CD4-positive, alpha-beta T cell treated with Interleukin-6 at 100 ng/mL for 8 hours (primary cell): ENCODE measurements around the gene OTOGL.
"Not testable (repeated sequence)": the region's sequence is repeated elsewhere in the genome, so short reads cannot be mapped to it uniquely, and the experiment has no call there.

ENCODE experiments used
- DNase-seq: peaks from one replicate; pipeline ENCODE4 v3.0.0-alpha.2; 2020; ENCODE audit warnings: mixed read lengths, low spot score

The OTOGL gene

DNA sequence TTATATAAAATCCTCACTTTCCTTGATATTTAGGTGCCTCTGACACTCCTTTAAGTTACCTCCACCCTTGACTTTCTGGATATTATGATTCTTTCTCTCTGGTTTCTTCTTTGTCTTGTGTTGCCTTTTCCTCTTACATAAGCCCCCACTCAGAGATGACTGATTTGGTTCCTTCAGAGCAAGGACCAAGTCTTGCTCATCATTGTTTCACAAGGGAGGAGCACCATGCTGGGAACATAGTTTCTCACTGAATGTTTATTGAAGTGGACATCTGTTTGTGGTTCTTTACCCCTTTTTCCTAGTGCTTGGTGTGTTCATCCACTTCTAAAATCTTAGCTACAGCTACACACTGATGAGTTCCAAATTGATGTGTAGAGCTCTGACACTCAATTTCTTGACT is 183.4 kb downstream of the OTOGL start:
- DNase-seq: no peak

DNA sequence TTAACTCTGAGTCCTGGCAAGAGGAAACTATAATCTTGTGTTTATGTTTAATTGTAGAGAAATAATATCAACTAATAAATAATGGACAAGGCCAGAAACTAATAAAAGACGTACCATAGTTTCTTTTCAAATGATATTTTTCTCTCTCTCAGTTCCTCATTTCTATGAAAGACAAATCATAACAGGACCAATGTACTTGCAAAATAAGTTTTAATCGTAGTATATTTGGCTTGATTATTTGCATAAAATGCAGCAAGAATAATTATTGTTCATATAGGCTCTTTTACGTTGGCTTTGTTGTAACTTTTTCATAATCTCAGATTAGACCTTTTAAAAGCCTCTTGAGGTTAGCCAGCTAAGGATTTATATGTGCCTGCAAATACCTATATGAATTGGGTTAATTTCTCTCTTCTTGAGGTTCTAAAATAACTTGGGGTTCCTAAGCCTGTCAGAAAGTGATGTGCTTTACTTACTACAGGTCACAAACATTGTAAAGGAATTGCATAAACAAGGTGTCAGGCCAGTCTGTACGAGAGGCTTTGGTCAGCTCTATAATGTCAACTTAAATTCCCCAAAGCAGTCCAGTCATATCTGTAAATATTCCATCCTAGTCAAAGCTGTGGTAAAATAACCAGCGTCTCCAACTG is 191.9 kb downstream of the OTOGL start:
- DNase-seq: no peak

- no peak for DNase-seq
Measured at GRCh38 chr12:80293347-80293746, 194.0 kb downstream of the OTOGL start.

- DNase-seq: no peak
Measured at GRCh38 chr12:80293759-80294158, 194.4 kb downstream of the OTOGL start.

DNA sequence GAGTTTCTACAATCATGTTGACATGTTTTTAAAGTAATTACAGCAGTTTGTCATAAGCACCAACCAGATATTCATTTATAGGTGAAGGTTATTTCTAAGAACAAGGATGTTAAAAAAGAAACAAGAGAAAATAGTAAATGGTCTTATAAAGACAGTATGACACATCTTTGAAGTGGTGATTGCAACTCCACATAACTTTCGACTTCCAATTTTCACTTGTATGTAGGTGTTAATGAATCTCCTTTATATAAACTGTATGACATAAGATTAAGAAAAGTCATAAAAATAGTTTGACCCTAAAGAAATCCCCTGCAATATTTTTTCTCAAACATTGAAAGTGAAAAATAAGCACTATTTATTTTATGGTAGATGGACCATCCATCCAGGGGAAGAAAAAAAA is 199.9 kb downstream of the OTOGL start:
- no peak for DNase-seq

DNA sequence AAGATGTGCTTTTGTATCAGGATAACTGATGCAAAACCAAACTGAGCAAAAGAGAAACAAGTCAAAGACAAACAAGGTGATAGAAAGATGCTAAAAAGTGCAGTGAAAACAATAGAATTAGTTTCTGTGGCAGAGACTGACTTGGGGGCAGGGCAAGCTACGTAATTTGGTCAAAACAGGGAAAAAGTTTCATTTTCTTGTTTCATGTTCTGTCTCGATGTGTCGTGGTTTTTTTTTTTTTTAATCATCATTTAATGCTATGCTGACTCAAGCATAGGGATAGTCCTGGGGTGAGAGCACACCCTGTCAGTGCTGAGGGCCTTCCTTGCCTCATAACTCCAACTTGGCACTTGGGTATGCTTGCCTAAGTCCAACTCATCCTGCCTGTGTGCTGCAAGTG is 200.6 kb downstream of the OTOGL start:
- no peak for DNase-seq

- DNase-seq: not testable (repeated sequence)
Measured at GRCh38 chr12:80307436-80307835, 208.1 kb downstream of the OTOGL start.

GRCh38 chr12:80313209-80313608 is 213.9 kb downstream of the OTOGL start:
- no peak for DNase-seq

GRCh38 chr12:80314741-80315140 is 215.4 kb downstream of the OTOGL start:
- DNase-seq: no peak

- no peak for DNase-seq
Measured at GRCh38 chr12:80316222-80316621, 216.9 kb downstream of the OTOGL start.

DNA sequence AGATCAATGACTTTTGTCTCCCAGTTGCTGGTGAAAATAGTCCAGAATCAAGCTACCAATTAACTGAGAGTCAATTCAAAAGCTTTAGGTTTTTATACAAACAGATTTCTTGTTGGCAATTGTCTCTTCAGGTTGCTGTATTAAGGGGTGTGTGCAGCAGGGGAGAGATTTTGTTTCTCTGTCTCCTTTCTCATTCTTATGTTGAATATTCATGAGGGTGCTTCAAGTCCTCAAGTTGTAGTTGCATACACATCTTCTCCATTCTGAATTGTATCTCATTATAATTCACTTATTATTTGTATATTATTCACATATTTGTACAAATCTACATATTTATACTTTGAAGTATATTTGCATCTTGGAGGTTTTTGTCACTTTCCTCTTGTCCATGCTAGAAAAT is 218.0 kb downstream of the OTOGL start:
- no peak for DNase-seq

GRCh38 chr12:80317899-80318298 is 218.6 kb downstream of the OTOGL start:
- no peak for DNase-seq

GRCh38 chr12:80320121-80320678 is 220.9 kb downstream of the OTOGL start:
- no peak for DNase-seq

DNA sequence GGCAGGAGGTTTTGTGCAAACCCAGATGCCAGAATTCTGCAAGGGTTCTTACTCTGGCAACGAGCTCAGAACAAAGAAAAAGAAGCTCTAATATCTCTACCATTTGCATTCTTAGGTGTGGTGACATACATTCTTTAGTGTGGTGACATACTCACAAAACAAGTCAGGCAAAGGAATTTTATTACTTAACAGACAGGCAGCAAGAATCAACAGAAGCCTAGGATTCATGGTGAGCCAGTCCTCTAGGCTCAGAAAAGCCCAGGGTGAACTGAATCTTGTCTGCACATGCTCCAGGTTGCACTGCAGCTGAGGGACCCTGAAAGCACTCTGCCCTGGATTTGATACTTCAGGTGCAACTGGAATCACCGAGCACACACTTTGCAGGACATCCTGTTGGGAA is 222.3 kb downstream of the OTOGL start:
- DNase-seq: no peak

DNA sequence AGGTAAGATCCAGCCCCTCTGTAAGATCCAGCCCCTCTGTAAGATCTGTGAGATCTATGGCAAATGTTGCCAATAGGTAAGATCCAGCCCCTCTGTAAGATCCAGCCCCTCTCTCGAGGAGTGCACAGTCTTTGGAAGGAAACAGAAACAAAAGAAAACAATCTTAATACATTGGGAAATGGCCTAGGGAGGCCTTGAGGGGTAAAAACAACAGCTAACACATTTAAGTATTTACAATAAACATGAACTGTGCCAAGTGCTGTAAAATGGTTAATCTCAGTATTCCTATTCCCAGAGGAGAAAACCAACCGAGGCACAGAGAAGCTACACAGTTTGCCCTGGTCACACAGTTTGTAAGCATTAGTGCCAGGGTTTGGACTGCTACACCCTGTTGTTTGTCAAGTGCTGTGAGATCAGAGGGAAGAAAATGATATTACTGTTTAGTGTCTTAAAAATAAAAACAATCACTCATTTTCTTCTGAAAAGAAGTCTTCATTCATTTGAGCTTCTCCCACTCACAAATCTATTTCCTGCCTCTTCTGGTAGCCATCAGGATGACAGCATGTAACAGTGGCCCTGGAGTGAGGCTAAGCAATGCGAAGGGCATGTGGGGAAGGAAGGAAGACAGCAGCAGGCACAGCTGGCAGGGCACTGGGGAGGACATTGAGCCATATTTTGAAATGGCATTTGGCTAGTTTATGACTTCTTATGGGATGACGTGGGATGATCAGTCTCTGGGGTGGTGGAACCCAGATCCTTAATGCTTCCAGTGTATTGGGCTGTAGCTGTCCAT is 226.0 kb downstream of the OTOGL start:
- DNase-seq: no peak

DNA sequence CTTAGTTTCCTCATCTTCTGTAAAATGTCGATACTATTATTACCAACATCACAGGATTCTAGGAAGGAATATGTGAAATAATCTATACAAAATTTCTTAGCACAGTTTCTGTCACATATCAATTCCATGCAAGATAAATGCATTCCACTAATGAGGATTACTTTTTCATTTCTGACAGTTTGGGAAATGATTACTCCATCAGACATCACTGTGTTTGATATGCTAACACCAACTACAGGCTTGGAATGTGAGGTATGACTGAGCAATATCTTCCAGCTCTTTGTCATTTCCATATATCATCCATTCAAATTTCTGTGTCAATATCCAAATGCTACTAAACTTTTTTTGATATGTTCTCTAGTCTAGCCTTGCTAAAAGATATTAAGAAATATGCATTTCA is 233.5 kb downstream of the OTOGL start:
- no peak for DNase-seq

GRCh38 chr12:80352474-80352873 is 253.1 kb downstream of the OTOGL start:
- no peak for DNase-seq

DNA sequence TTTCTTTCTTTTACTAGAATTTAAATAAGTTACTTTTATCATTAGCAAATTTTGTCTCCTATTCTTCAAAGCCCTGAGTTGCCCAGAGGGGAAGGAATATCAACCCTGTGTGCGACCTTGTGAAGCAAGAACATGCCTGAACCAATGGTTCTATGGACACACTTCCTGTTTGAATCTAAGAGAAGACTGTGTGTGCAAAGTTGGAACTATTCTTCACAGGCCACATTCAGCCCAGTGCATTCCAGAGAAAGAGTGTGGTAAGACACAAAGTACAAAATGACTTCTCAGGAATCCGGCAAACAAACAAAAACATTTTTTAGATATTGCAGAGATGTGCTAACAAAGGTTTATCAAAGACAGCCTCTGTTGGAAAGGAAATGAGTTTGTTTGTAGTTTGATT is 253.9 kb downstream of the OTOGL start:
- no peak for DNase-seq

- DNase-seq: no peak
Measured at GRCh38 chr12:80356097-80356496, 256.8 kb downstream of the OTOGL start.

GRCh38 chr12:80359703-80360102 is 260.4 kb downstream of the OTOGL start:
- no peak for DNase-seq

GRCh38 chr12:80364056-80364455 is 264.7 kb downstream of the OTOGL start:
- no peak for DNase-seq

- no peak for DNase-seq
Measured at GRCh38 chr12:80373666-80374065, 274.3 kb downstream of the OTOGL start.

DNA sequence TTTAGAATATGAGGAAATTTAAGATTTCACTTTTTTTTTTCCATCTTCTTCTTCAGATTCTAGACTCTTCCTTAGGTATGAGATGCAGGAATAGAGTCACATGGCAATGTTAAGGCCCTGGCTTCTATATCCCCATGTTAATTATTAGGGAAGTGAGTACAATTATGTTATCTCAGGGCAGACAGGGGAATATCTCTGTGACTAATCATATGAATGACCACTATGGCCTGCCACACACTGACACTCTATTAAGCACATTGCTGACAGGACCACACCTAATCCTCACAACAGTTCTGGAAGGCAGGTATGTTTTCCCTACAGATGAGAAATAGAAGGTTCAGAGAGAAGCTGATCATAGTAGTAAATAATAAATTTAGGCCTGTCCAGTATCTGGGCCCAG is 275.3 kb downstream of the OTOGL start:
- DNase-seq: no peak
